ENCODE data around the gene NACC2.

NACC2 gene

GRCh38 chr9:135991771-135992170 lies 103.3 kb downstream of the NACC2 start:
- no peaks in the 10 kb centered on the region for H3K9me3 ChIP-seq (ENCODE audit: control insufficient read depth, insufficient read depth, low read length)
- no peaks in the 10 kb centered on the region for H3K27me3 ChIP-seq (ENCODE audit: control insufficient read depth, low read length)
- TF ChIP-seq CTCF (IDR thresholded peaks at IDR 0.05; ENCODE audit: low read depth, low read length, poor library complexity, severe bottlenecking) (no peak), EZH2phosphoT487 (IDR thresholded peaks at IDR 0.05; ENCODE audit: borderline replicate concordance, low read length) (no peak)
- H3K27ac ChIP-seq (ENCODE audit: low read depth, low read length), result no peak overlapping the region
- H4K20me1 ChIP-seq (ENCODE audit: control insufficient read depth, insufficient read depth, low read depth, low read length), result no peaks in the 10 kb centered on the region
- peaks cover 17% of the 10 kb centered on the region for H3K4me1 ChIP-seq (ENCODE audit: control insufficient read depth, low read length)
- no peaks in the 10 kb centered on the region for H3K79me2 ChIP-seq (ENCODE audit: control insufficient read depth, low read length)
- H3K4me3 ChIP-seq (ENCODE audit: low read length), result no peak overlapping the region
- no peaks in the 10 kb centered on the region for H3K36me3 ChIP-seq (ENCODE audit: control insufficient read depth, low read length)
- H3K9me2 ChIP-seq (replicated peaks; ENCODE audit: control insufficient read depth, low read length), result no peaks in the 10 kb centered on the region
- H3K4me2 ChIP-seq (ENCODE audit: low read length), result no peak overlapping the region
- H3F3A ChIP-seq (ENCODE audit: control insufficient read depth, insufficient read depth), result no peaks in the 10 kb centered on the region

GRCh38 chr9:135990468-135991429 lies 104.3 kb downstream of the NACC2 start:
- H3K27me3 ChIP-seq (ENCODE audit: control insufficient read depth, low read length), result no peaks in the 10 kb centered on the region
- H3F3A ChIP-seq (ENCODE audit: control insufficient read depth, insufficient read depth), result no peaks in the 10 kb centered on the region
- no peak overlapping the region for H3K4me2 ChIP-seq (ENCODE audit: low read length)
- no peak overlapping the region for H3K4me3 ChIP-seq (ENCODE audit: low read length)
- H4K20me1 ChIP-seq (ENCODE audit: control insufficient read depth, insufficient read depth, low read depth, low read length), result no peaks in the 10 kb centered on the region
- H3K4me1 ChIP-seq (ENCODE audit: control insufficient read depth, low read length), result peaks cover 17% of the 10 kb centered on the region
- H3K9me2 ChIP-seq (replicated peaks; ENCODE audit: control insufficient read depth, low read length), result no peaks in the 10 kb centered on the region
- no peaks in the 10 kb centered on the region for H3K36me3 ChIP-seq (ENCODE audit: control insufficient read depth, low read length)
- H3K27ac ChIP-seq (ENCODE audit: low read depth, low read length), result no peak overlapping the region
- no peaks in the 10 kb centered on the region for H3K79me2 ChIP-seq (ENCODE audit: control insufficient read depth, low read length)
- H3K9me3 ChIP-seq (ENCODE audit: control insufficient read depth, insufficient read depth, low read length), result no peaks in the 10 kb centered on the region
- TF ChIP-seq CTCF (IDR thresholded peaks at IDR 0.05; ENCODE audit: low read depth, low read length, poor library complexity, severe bottlenecking) (no peak), EZH2phosphoT487 (IDR thresholded peaks at IDR 0.05; ENCODE audit: borderline replicate concordance, low read length) (no peak)

GRCh38 chr9:135989722-135990467 lies 105.2 kb downstream of the NACC2 start:
- Histone ChIP-seq H3K4me2 (ENCODE audit: low read length) (no peak overlapping the region), H3K9me3 (ENCODE audit: control insufficient read depth, insufficient read depth, low read length) (no peaks in the 10 kb centered on the region), H3K9me2 (replicated peaks; ENCODE audit: control insufficient read depth, low read length) (no peaks in the 10 kb centered on the region), H3K79me2 (ENCODE audit: control insufficient read depth, low read length) (no peaks in the 10 kb centered on the region), H3K27ac (ENCODE audit: low read depth, low read length) (no peak overlapping the region), H3K4me1 (ENCODE audit: control insufficient read depth, low read length) (peaks cover 17% of the 10 kb centered on the region), H3K4me3 (ENCODE audit: low read length) (no peak overlapping the region), H3K36me3 (ENCODE audit: control insufficient read depth, low read length) (no peaks in the 10 kb centered on the region), H3F3A (ENCODE audit: control insufficient read depth, insufficient read depth) (no peaks in the 10 kb centered on the region), H4K20me1 (ENCODE audit: control insufficient read depth, insufficient read depth, low read depth, low read length) (no peaks in the 10 kb centered on the region), H3K27me3 (ENCODE audit: control insufficient read depth, low read length) (no peaks in the 10 kb centered on the region)
- TF ChIP-seq CTCF (IDR thresholded peaks at IDR 0.05; ENCODE audit: low read depth, low read length, poor library complexity, severe bottlenecking), result no peak
- no peak for TF ChIP-seq EZH2phosphoT487 (IDR thresholded peaks at IDR 0.05; ENCODE audit: borderline replicate concordance, low read length)

Data from DOHH2 (cell line).